Measurements from ENCODE around the gene TCF7L1. TPM values are rescaled to one million over a fixed set of nuclear protein-coding genes. Genes with fewer than 3 reads are reported as not detected.
A peak's percentile ranks its signal among the peaks of the same experiment; 100 is the strongest.

TCF7L1 gene
- total RNA-seq, 6 experiments from 2014 or later = 1.2 to 8.8 (median 3.7) TPM

DNA sequence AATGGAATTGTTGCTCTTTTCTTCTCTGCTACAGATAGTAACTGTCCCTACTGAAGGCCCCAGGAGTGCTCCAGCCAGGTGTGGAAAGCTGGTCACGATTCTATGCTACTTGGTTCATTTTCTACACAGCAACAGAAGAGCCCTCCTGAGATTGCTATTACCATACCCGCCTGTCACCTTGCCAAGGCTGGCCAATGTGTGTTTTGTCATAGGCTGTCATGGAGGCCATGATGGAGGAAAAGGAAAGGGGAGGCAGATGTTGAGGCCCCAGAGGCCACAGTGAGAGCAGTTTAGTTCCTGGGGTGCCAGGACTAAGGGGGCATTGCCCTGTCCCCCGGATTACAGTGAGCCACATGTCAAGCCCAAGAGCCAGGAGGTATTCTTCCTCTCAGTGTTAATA is 222.3 kb downstream of the TCF7L1 start:
- 68% methylated on average over 3 of the region's 3 CpGs for WGBS (ENCODE audit: insufficient coverage, low coverage, low lambda C conversion rate, missing lambda C conversion rate)
- TF ChIP-seq, protein P1, sequence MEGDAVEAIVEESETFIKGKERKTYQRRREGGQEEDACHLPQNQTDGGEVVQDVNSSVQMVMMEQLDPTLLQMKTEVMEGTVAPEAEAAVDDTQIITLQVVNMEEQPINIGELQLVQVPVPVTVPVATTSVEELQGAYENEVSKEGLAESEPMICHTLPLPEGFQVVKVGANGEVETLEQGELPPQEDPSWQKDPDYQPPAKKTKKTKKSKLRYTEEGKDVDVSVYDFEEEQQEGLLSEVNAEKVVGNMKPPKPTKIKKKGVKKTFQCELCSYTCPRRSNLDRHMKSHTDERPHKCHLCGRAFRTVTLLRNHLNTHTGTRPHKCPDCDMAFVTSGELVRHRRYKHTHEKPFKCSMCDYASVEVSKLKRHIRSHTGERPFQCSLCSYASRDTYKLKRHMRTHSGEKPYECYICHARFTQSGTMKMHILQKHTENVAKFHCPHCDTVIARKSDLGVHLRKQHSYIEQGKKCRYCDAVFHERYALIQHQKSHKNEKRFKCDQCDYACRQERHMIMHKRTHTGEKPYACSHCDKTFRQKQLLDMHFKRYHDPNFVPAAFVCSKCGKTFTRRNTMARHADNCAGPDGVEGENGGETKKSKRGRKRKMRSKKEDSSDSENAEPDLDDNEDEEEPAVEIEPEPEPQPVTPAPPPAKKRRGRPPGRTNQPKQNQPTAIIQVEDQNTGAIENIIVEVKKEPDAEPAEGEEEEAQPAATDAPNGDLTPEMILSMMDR (IDR thresholded peaks at IDR 0.05) = no peak
- TF ChIP-seq POLR2A (IDR thresholded peaks at IDR 0.05) = no peak
- Histone ChIP-seq H3K9me3 (no peaks in the 10 kb centered on the region), H3K36me3 (peaks cover 0 to 21% (median 3%) of the 10 kb centered on the region in 4 donors), H3K4me1 (peaks cover 0 to 16% (median 3%) of the 10 kb centered on the region in 4 donors), H3K27ac (no peak overlapping the region), H3K4me3 (peak overlapping the region; percentile 73 to 91 (median 87)), H3K27me3 (no peaks in the 10 kb centered on the region)
- no peak for ATAC-seq
- DNase-seq = no peak
- intact Hi-C loops (cut with DNase I) = no loop called here

DNA sequence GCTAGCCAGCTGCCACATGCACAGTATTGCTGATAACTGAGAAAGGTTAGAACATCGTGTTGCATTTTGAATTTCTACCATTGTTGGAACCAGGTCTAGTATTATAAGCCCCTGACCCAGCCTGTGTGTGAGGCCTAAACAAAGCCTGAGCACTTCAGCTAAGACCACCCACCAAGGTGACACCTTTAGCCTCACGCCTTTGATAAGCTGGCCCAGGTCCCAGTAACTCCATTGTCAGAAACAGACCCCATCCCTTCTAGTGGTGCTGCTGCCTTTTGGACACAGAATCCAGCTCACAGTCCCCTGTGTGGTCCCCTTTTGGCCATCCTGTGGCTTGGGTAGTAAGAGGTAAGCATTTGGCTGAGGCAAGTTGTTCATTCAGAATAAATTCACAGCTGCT is 223.0 kb downstream of the TCF7L1 start:
- DNase-seq (no peak), ATAC-seq (no peak)
- Histone ChIP-seq H3K27me3 (no peaks in the 10 kb centered on the region), H3K27ac (no peak overlapping the region), H3K36me3 (peaks cover 0 to 15% (median 0%) of the 10 kb centered on the region in 4 donors), H3K4me3 (no peak overlapping the region), H3K4me1 (peaks cover 0 to 16% (median 3%) of the 10 kb centered on the region in 4 donors), H3K9me3 (no peaks in the 10 kb centered on the region)
- 88% methylated on average over 1 of the region's 2 CpGs for WGBS (ENCODE audit: insufficient coverage, low coverage, low lambda C conversion rate, missing lambda C conversion rate)
- TF ChIP-seq, protein P1 (IDR thresholded peaks at IDR 0.05) = no peak
- no peak for TF ChIP-seq POLR2A (IDR thresholded peaks at IDR 0.05)
- intact Hi-C loops (cut with DNase I) = no loop called here

DNA sequence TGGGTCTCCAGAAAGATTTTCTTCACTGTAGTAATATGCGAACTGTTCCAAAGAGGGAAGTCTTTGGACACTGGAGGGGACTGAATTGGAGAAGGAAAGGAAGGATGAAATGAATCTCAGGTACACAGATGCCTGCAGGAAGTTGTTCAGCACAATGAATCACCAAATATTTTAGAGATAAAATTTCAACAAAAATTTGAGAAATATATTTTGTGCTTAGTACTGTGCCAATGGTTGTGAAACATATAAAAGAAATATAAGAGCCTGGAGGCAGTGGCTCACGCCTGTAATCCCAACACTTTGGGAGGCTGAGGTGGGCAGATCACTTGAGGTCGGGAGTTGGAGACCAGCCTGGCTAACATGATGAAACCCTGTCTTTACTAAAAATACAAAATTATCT is 224.5 kb downstream of the TCF7L1 start:
- no peak overlapping the region for H3K4me3 ChIP-seq
- ATAC-seq = no peak
- H3K36me3 ChIP-seq = peaks cover 0 to 11% (median under 1%) of the 10 kb centered on the region in 4 donors
- H3K27me3 ChIP-seq = no peaks in the 10 kb centered on the region
- no peak for DNase-seq
- H3K4me1 ChIP-seq = peaks cover 0 to 13% (median 3%) of the 10 kb centered on the region in 4 donors
- H3K9me3 ChIP-seq = no peaks in the 10 kb centered on the region
- no peak for TF ChIP-seq POLR2A (IDR thresholded peaks at IDR 0.05)
- TF ChIP-seq, protein P1 (IDR thresholded peaks at IDR 0.05) = no peak
- intact Hi-C loops (cut with DNase I) = no loop called here
- H3K27ac ChIP-seq = no peak overlapping the region
- 90% methylated on average over 2 of the region's 3 CpGs for WGBS (ENCODE audit: insufficient coverage, low coverage, low lambda C conversion rate, missing lambda C conversion rate)

Small RNA genes lying within 50 kb of the gene (small RNA-seq; reads per million reads assigned to genes)
- gene AC093162.1 (0 reads per million in 2 experiments), gene RF00019 (0 reads per million in 2 experiments), gene RNU6-674P (0 reads per million in 2 experiments)

Other genes with a start within 250 kb of the TCF7L1 start
- gene TMSB10, start 227.7 kb upstream of the TCF7L1 start, total RNA-seq = 100 to 1,000 TPM in 5 of 6 experiments, 10 to 100 TPM in 1; 77.3 to 814 (median 270) TPM
- gene KCMF1, start 162.2 kb upstream of the TCF7L1 start, total RNA-seq = 10 to 100 TPM; 28.6 to 45.3 (median 35.4) TPM
- gene TGOLN2, start 194.6 kb downstream of the TCF7L1 start, total RNA-seq = 100 to 1,000 TPM in 5 of 6 experiments, 10 to 100 TPM in 1; 85.7 to 153 (median 121) TPM
- gene RETSAT, start 221.1 kb downstream of the TCF7L1 start, total RNA-seq = 100 to 1,000 TPM in 4 of 6 experiments, 10 to 100 TPM in 2; 70.3 to 112 (median 105) TPM
- gene ELMOD3, start 221.4 kb downstream of the TCF7L1 start, total RNA-seq = 10 to 100 TPM in 3 of 6 experiments, 1 to 10 TPM in 3; 7.4 to 12.8 (median 9.5) TPM

Data from right lobe of liver (tissue), 6 donors.